T-helper 17 cell (primary cell): Measurements from ENCODE around the gene TIAL1. TPM values are rescaled to one million over a fixed set of nuclear protein-coding genes. Genes with fewer than 3 reads are reported as not detected.

Experiments used
- ATAC-seq: fragments of 150-1000 bp; cut with Tn5 transposase; 2 replicates; pipeline ENCODE4 v1.10.0; 2021; ENCODE audit warnings: mild to moderate bottlenecking, moderate library complexity
- DNase-seq, 3 donors: peaks; one replicate each; pipeline versions ENCODE4 v3.0.0 to v3.0.0-alpha.2; 2020 to 2021
- H3K9me3 ChIP-seq: one replicate; pipeline ENCODE4 v1.7.0; 2013; ENCODE audit warnings: low read length, mild to moderate bottlenecking; ENCODE audit not compliant: control insufficient read depth, poor library complexity, severe bottlenecking
- H3K27ac Mint-ChIP-seq: one replicate; pipeline ENCODE4 v1.8.0; 2022; ENCODE audit warnings: mild to moderate bottlenecking, moderate library complexity, mixed read lengths
- H3K27me3 Mint-ChIP-seq: one replicate; pipeline ENCODE4 v1.8.0; 2022; ENCODE audit warnings: mixed read lengths
- H3K36me3 Mint-ChIP-seq: one replicate; pipeline ENCODE4 v1.8.0; 2022; ENCODE audit warnings: low read depth, mixed read lengths
- H3K4me1 Mint-ChIP-seq: one replicate; pipeline ENCODE4 v1.8.0; 2022; ENCODE audit warnings: mild to moderate bottlenecking, mixed read lengths
- H3K4me3 Mint-ChIP-seq: one replicate; pipeline ENCODE4 v1.8.0; 2022; ENCODE audit warnings: mild to moderate bottlenecking, moderate library complexity, mixed read lengths
- total RNA-seq, 4 donors: library from RNA in 2 of 4; stranded (reverse) in 2 of 4; gene quantifications; one replicate each; pipeline ENCODE4 v1.2.3 and lab custom pipeline; 2022 to 2026

Gene TIAL1
- total RNA-seq, 2 donors from 2014 or later: 169 to 172 TPM

DNA sequence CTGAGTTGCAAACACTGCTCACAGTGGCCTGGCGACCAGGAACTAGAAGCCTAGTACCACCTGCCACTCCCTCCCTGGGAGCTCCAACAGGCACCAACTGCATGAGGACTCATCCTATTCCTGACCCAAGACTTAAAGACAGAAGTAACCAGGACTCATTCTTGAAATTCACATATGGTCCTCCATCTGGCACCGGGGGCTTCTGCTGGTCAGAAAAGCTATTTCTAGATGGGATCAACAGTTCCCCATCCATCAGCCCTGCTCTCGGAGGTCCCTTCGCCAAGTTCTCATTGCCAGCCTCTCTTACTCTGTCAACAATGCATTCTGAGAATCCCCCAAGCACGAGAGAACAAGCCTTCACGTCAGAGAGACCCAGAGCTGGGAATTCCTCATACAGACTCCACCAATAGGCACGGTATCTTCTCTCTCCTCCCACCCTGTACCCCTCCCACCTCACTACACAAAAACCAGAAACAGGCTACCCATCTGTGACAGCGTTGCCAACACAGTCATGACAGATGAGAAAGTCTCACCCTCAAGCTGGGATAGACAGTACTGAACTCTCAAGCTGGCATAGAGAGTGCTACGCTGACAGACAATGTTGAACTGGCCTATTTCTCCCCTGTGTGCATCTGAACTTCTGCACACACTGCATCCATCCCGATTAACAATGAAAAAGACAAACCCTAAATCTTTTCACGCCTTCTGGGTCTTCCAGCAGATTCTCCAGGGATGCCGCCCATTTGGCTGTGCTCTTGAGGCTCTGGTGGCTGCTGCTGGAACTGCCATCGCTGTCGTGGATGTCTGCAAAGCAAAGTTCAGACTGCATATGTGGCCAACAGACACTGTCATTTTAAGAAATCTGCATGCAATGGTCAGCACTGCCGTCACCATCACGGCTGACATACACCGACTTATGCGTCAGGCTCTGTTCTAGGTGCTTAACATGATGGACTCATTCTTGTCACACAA, 69.9 kb downstream of the TIAL1 start:
- Mint-ChIP-seq H3K27ac (no peak overlapping the region), H3K4me1 (peaks cover 20% of the 10 kb centered on the region), H3K36me3 (peaks cover 2% of the 10 kb centered on the region), H3K4me3 (no peak overlapping the region), H3K27me3 (no peaks in the 10 kb centered on the region)
- DNase-seq (no peak), ATAC-seq (no peak)
- H3K9me3 ChIP-seq: no peaks in the 10 kb centered on the region

DNA sequence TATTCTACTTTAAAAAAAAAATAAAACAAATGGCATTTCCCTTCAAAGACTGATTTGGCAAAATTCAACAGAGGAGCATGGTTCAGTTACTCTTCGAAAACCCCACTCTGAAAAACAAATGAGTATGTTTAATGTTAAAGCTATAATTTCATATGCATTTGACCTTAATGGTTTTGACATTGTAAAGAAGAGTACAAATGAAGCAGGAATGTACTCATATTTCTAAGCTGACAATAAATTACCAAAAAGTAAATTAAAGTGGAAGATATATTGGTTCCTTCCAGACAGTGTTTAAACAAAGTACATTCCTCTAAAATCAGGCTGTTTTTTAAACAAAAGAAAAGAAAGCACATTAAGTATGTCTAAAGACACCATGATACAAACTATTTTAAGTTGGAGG, 70.6 kb downstream of the TIAL1 start:
- ATAC-seq: no peak
- peaks cover 2% of the 10 kb centered on the region for H3K36me3 Mint-ChIP-seq
- no peak overlapping the region for H3K27ac Mint-ChIP-seq
- peaks cover 15% of the 10 kb centered on the region for H3K4me1 Mint-ChIP-seq
- no peaks in the 10 kb centered on the region for H3K9me3 ChIP-seq
- no peak overlapping the region for H3K4me3 Mint-ChIP-seq
- no peaks in the 10 kb centered on the region for H3K27me3 Mint-ChIP-seq
- no peak for DNase-seq

DNA sequence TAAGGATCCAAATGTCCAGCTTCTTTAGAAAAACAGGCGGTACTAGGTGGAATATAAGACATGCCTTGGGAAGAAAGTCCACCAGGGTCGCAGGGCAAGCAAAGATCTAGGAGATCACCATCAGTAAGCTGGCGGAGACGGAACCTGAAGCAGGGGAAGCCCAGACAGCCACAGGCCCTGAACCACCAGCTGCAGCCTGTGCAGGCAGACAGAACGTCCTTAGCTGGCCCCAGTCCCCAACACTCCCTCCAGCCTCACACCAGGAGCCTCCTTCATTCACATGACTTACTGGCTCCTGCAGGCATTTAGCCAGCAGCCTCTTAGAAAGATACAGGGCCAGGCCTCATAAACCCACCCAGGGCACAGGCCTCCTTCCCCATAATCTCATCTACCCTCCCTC, 71.6 kb downstream of the TIAL1 start:
- no peaks in the 10 kb centered on the region for H3K9me3 ChIP-seq
- Mint-ChIP-seq H3K36me3 (peaks cover 2% of the 10 kb centered on the region), H3K27me3 (no peaks in the 10 kb centered on the region), H3K4me1 (peaks cover 12% of the 10 kb centered on the region), H3K4me3 (no peak overlapping the region), H3K27ac (no peak overlapping the region)
- DNase-seq (no peak), ATAC-seq (no peak)

DNA sequence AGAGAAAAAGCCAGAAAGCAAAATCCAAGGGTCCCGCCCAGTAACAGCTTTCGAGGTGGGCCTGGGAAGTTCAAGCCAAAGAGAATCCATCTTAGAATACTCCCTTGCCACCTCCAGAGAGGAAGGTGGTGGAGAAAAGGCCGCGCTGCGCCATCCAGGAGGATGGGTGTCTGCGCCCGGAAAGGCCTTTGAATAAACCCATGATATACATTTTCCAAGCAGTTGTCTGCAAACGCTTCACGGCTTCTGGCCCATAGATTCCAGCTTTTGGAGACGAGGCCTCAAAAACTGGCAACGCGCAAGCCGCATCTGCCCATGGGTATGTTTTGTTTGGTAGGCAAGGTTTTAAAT, 72.1 kb downstream of the TIAL1 start:
- Mint-ChIP-seq H3K27ac (no peak overlapping the region), H3K36me3 (peaks cover 2% of the 10 kb centered on the region), H3K27me3 (no peaks in the 10 kb centered on the region), H3K4me3 (no peak overlapping the region), H3K4me1 (peaks cover 17% of the 10 kb centered on the region)
- DNase-seq: no peak
- ATAC-seq: no peak
- H3K9me3 ChIP-seq: no peaks in the 10 kb centered on the region

GRCh38 chr10:119523895-119524719, 72.7 kb downstream of the TIAL1 start:
- Mint-ChIP-seq H3K36me3 (peaks cover 2% of the 10 kb centered on the region), H3K4me3 (no peak overlapping the region), H3K27ac (no peak overlapping the region), H3K27me3 (no peaks in the 10 kb centered on the region), H3K4me1 (peaks cover 15% of the 10 kb centered on the region)
- no peaks in the 10 kb centered on the region for H3K9me3 ChIP-seq
- ATAC-seq: no peak
- DNase-seq: no peak

Other genes starting within 250 kb of the TIAL1 start
- gene RGS10, start 54.2 kb downstream of the TIAL1 start, total RNA-seq: 100 to 1,000 TPM in 1 of 2 donors, 10 to 100 TPM in 1; 64.7 to 135 TPM
- gene BAG3, start 54.4 kb upstream of the TIAL1 start, total RNA-seq: 10 to 100 TPM; 52.0 to 52.4 TPM
- 10 to 100 TPM; 10.4 to 11.9 TPM for gene INPP5F, start 129.1 kb upstream of the TIAL1 start, total RNA-seq